Neural cell (in vitro differentiated cells): Measurements from ENCODE around the gene RNU6-7. TPM values are rescaled to one million over a fixed set of nuclear protein-coding genes. Genes with fewer than 3 reads are reported as not detected.

ENCODE experiments used
- H2AFZ ChIP-seq: fragments of 200-600, 300-800 bp; sonication (generic), shearing (Covaris generic); 2 replicates; pipeline ENCODE4 v1.6.0; 2014; ENCODE audit warnings: low read depth, mild to moderate bottlenecking, antibody characterized with exemption, low read length, moderate library complexity
- H3F3A ChIP-seq: fragments of 200-600 bp; shearing (Covaris generic); 2 replicates; pipeline ENCODE4 v1.6.1; 2016; ENCODE audit warnings: mild to moderate bottlenecking, moderate library complexity, mixed read lengths, antibody characterized with exemption, low read length; ENCODE audit not compliant: insufficient read depth, poor library complexity, severe bottlenecking
- H3K27ac ChIP-seq: fragments of 200-600, 300-800 bp; sonication (generic), shearing (Covaris generic); 2 replicates; pipeline ENCODE4 v1.5.1; 2014; ENCODE audit warnings: mild to moderate bottlenecking, low read length, moderate library complexity
- H3K27me3 ChIP-seq: fragments of 300-800, 200-600 bp; sonication (generic), shearing (Covaris generic); 2 replicates; pipeline ENCODE4 v1.6.0; 2014; ENCODE audit warnings: mild to moderate bottlenecking, low read depth, low read length, moderate library complexity; ENCODE audit not compliant: insufficient read depth
- H3K36me3 ChIP-seq: fragments of 300-800, 200-600 bp; sonication (generic), shearing (Covaris generic); 2 replicates; pipeline ENCODE4 v1.5.1; 2014; ENCODE audit warnings: mild to moderate bottlenecking, antibody characterized with exemption, low read length, moderate library complexity; ENCODE audit not compliant: insufficient read depth
- H3K4me2 ChIP-seq: fragments of 300-800, 200-600 bp; sonication (generic), shearing (Covaris generic); 2 replicates; pipeline ENCODE4 v1.6.0; 2014; ENCODE audit warnings: mild to moderate bottlenecking, low read length
- H3K4me3 ChIP-seq: fragments of 300-800, 200-600 bp; sonication (generic), shearing (Covaris generic); 2 replicates; pipeline ENCODE4 v1.5.1; 2014; ENCODE audit warnings: mild to moderate bottlenecking, low read length, moderate library complexity
- H3K79me2 ChIP-seq: fragments of 200-600 bp; shearing (Covaris generic); replicated peaks from 2 replicates; pipeline ENCODE4 v1.6.0; 2014; ENCODE audit warnings: mild to moderate bottlenecking, low read length, moderate library complexity; ENCODE audit not compliant: insufficient read depth
- H3K9ac ChIP-seq: fragments of 300-800, 200-600 bp; sonication (generic), shearing (Covaris generic); 2 replicates; pipeline ENCODE4 v1.6.1; 2016; ENCODE audit warnings: mild to moderate bottlenecking, low read length, mixed read lengths
- H3K9me2 ChIP-seq: fragments of 200-600 bp; shearing (Covaris generic); 2 replicates; pipeline ENCODE4 v1.6.1; 2016; ENCODE audit warnings: mild to moderate bottlenecking, low read length, mixed read lengths; ENCODE audit not compliant: insufficient read depth
- H3K9me3 ChIP-seq: fragments of 200-600, 300-800 bp; sonication (generic), shearing (Covaris generic); 2 replicates; pipeline ENCODE4 v1.6.1; 2016; ENCODE audit warnings: mild to moderate bottlenecking, mixed run types, low read length, moderate library complexity, mixed read lengths
- H4K20me1 ChIP-seq: fragments of 200-600 bp; shearing (Covaris generic); 2 replicates; pipeline ENCODE4 v1.6.1; 2016; ENCODE audit warnings: mild to moderate bottlenecking, mixed run types; ENCODE audit not compliant: insufficient read depth
- EP300 ChIP-seq: fragments of 450-650 bp; conservative IDR thresholded peaks from 2 replicates; pipeline ENCODE4 v1.6.1; 2014; ENCODE audit warnings: antibody characterized with exemption, mild to moderate bottlenecking, moderate library complexity; ENCODE audit not compliant: poor library complexity, severe bottlenecking
- EZH2 ChIP-seq: fragments of 200-600, 300-800 bp; shearing (Covaris generic), sonication (generic); IDR thresholded peaks from 2 replicates; pipeline ENCODE4 v1.6.1; 2014; ENCODE audit warnings: antibody characterized with exemption, low read length, borderline replicate concordance, mild to moderate bottlenecking; ENCODE audit not compliant: insufficient read depth, poor library complexity, severe bottlenecking
- MXI1 ChIP-seq: fragments of 450-650 bp; conservative IDR thresholded peaks from 2 replicates; pipeline ENCODE4 v1.6.1; 2014; ENCODE audit warnings: antibody characterized with exemption, mild to moderate bottlenecking; ENCODE audit not compliant: poor library complexity, severe bottlenecking
- POLR2AphosphoS5 ChIP-seq: IDR thresholded peaks from 2 replicates; pipeline ENCODE4 v1.6.1; 2012
- RAD21 ChIP-seq: fragments of 450-650 bp; conservative IDR thresholded peaks from 2 replicates; pipeline ENCODE4 v1.6.1; 2014; ENCODE audit warnings: antibody characterized with exemption, mild to moderate bottlenecking, moderate library complexity
- SMC3 ChIP-seq: fragments of 450-650 bp; conservative IDR thresholded peaks from 2 replicates; pipeline ENCODE4 v1.6.1; 2014; ENCODE audit warnings: antibody characterized with exemption, mild to moderate bottlenecking, moderate library complexity; ENCODE audit not compliant: poor library complexity
- TAF1 ChIP-seq: IDR thresholded peaks from 2 replicates; pipeline ENCODE4 v1.6.1; 2012; ENCODE audit warnings: low read depth
- polyA plus RNA-seq: library from polyadenylated mRNA; depleted of rRNA; stranded (reverse); fragments of >200 nt; gene quantifications from 2 replicates; pipeline ENCODE4 v1.2.3, GENCODE V29; 2014
- TF ChIP-seq, protein P1 (sequence below): fragments of 450-650 bp; IDR thresholded peaks from 2 replicates; pipeline ENCODE4 v1.5.1; 2014; ENCODE audit warnings: antibody characterized with exemption, mild to moderate bottlenecking, moderate library complexity; ENCODE audit not compliant: poor library complexity, severe bottlenecking
- TF ChIP-seq, protein P2 (sequence below): IDR thresholded peaks from 2 replicates; pipeline ENCODE4 v1.6.1; 2012; ENCODE audit warnings: borderline replicate concordance

The RNU6-7 gene
- polyA plus RNA-seq, 1 donor from 2014 or later = not detected

DNA sequence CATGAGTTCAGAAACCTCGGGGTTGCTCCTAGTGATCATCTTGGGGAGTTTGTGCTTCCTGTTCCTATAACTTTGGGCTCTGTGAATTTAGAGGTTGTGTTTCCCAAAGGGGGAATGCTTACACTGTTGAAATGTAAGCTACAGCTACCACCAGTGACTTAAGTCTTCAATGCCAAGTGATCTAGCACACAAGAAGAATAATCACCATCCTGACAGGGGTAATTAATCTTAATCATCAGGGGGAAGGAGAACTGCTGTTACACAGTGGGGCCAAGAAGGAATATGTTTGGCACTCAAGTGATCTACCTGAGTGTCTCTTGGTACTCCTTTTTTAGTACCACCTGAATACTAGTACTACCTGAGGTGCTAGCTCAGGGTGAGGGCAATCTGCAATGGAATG is 34.9 kb upstream of the RNU6-7 start:
- H3K4me3 ChIP-seq = no peak overlapping the region
- no peaks in the 10 kb centered on the region for H3K9me3 ChIP-seq
- no peak overlapping the region for H3K9ac ChIP-seq
- no peaks in the 10 kb centered on the region for H3K36me3 ChIP-seq
- TF ChIP-seq, protein P1, sequence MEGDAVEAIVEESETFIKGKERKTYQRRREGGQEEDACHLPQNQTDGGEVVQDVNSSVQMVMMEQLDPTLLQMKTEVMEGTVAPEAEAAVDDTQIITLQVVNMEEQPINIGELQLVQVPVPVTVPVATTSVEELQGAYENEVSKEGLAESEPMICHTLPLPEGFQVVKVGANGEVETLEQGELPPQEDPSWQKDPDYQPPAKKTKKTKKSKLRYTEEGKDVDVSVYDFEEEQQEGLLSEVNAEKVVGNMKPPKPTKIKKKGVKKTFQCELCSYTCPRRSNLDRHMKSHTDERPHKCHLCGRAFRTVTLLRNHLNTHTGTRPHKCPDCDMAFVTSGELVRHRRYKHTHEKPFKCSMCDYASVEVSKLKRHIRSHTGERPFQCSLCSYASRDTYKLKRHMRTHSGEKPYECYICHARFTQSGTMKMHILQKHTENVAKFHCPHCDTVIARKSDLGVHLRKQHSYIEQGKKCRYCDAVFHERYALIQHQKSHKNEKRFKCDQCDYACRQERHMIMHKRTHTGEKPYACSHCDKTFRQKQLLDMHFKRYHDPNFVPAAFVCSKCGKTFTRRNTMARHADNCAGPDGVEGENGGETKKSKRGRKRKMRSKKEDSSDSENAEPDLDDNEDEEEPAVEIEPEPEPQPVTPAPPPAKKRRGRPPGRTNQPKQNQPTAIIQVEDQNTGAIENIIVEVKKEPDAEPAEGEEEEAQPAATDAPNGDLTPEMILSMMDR = no peak
- no peak for TF ChIP-seq EP300
- TF ChIP-seq EZH2 = no peak
- no peak for TF ChIP-seq TAF1
- TF ChIP-seq POLR2AphosphoS5 = no peak
- no peak for TF ChIP-seq SMC3
- H2AFZ ChIP-seq = no peak overlapping the region
- H3F3A ChIP-seq = no peaks in the 10 kb centered on the region
- no peaks in the 10 kb centered on the region for H4K20me1 ChIP-seq
- H3K79me2 ChIP-seq = no peaks in the 10 kb centered on the region
- no peak overlapping the region for H3K4me2 ChIP-seq
- no peak overlapping the region for H3K27ac ChIP-seq
- no peaks in the 10 kb centered on the region for H3K9me2 ChIP-seq
- no peaks in the 10 kb centered on the region for H3K27me3 ChIP-seq

DNA sequence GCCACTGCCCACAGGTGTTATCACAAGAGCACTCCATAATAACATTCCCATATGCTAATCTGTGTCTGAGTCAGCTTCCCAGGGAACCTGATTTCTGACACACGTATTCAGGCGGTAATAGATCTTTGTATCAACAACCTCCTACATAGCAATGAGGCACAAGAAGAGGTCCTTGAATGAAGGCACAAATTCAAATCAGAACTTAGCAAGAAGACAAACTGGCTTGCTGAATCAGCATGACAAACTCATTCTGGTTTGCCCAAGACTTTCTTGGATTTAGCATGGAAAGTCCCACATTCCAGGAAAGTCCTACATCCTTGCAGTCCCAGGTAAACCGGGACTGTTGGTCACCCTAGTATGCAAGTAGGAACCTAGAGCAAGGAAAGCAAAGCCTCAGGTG is 33.9 kb upstream of the RNU6-7 start:
- Histone ChIP-seq H3F3A (no peaks in the 10 kb centered on the region), H3K9me3 (no peaks in the 10 kb centered on the region), H2AFZ (no peak overlapping the region), H3K79me2 (no peaks in the 10 kb centered on the region), H3K9ac (no peak overlapping the region), H3K4me3 (no peak overlapping the region), H3K27me3 (no peaks in the 10 kb centered on the region), H3K27ac (no peak overlapping the region), H3K9me2 (no peaks in the 10 kb centered on the region), H4K20me1 (no peaks in the 10 kb centered on the region), H3K36me3 (no peaks in the 10 kb centered on the region), H3K4me2 (no peak overlapping the region)
- TF ChIP-seq SMC3 = no peak
- TF ChIP-seq TAF1 = no peak

DNA sequence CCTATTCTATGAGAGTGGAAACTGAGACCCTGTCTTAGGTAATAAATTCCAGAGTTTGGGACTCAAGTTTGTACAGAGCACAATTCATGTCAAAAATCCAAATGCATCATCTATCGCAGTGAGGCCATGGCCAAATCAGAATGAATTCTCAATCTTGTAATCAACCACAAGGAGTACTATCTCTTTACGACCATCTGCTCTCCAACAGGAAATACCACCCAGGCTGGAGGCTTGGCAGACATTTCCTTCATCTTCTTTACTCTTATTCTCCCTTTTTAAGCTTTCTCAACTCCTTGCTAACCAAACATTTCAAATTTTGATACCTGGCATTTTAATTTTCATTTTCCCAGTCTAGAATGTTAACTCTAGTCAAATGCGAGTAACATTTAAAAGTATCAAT is 32.7 kb upstream of the RNU6-7 start:
- H3K9ac ChIP-seq = no peak overlapping the region
- no peaks in the 10 kb centered on the region for H3K27me3 ChIP-seq
- no peaks in the 10 kb centered on the region for H3K36me3 ChIP-seq
- no peaks in the 10 kb centered on the region for H3K9me2 ChIP-seq
- no peak overlapping the region for H3K4me3 ChIP-seq
- H4K20me1 ChIP-seq = no peaks in the 10 kb centered on the region
- H3K4me2 ChIP-seq = no peak overlapping the region
- no peaks in the 10 kb centered on the region for H3K79me2 ChIP-seq
- H3K27ac ChIP-seq = no peak overlapping the region
- TF ChIP-seq EP300 (no peak), RAD21 (no peak), TAF1 (no peak), MXI1 (no peak), POLR2AphosphoS5 (no peak), SMC3 (no peak), EZH2 (no peak)
- TF ChIP-seq, protein P1 = no peak
- TF ChIP-seq, protein P2, sequence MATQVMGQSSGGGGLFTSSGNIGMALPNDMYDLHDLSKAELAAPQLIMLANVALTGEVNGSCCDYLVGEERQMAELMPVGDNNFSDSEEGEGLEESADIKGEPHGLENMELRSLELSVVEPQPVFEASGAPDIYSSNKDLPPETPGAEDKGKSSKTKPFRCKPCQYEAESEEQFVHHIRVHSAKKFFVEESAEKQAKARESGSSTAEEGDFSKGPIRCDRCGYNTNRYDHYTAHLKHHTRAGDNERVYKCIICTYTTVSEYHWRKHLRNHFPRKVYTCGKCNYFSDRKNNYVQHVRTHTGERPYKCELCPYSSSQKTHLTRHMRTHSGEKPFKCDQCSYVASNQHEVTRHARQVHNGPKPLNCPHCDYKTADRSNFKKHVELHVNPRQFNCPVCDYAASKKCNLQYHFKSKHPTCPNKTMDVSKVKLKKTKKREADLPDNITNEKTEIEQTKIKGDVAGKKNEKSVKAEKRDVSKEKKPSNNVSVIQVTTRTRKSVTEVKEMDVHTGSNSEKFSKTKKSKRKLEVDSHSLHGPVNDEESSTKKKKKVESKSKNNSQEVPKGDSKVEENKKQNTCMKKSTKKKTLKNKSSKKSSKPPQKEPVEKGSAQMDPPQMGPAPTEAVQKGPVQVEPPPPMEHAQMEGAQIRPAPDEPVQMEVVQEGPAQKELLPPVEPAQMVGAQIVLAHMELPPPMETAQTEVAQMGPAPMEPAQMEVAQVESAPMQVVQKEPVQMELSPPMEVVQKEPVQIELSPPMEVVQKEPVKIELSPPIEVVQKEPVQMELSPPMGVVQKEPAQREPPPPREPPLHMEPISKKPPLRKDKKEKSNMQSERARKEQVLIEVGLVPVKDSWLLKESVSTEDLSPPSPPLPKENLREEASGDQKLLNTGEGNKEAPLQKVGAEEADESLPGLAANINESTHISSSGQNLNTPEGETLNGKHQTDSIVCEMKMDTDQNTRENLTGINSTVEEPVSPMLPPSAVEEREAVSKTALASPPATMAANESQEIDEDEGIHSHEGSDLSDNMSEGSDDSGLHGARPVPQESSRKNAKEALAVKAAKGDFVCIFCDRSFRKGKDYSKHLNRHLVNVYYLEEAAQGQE = no peak
- H2AFZ ChIP-seq = no peak overlapping the region
- no peaks in the 10 kb centered on the region for H3K9me3 ChIP-seq
- no peaks in the 10 kb centered on the region for H3F3A ChIP-seq
